ENCODE measurements around the gene C5. TPM values are rescaled to one million over a fixed set of nuclear protein-coding genes. Genes with fewer than 3 reads are reported as not detected.
"Not testable (repeated sequence)": the region's sequence is repeated elsewhere in the genome, so short reads cannot be mapped to it uniquely, and the experiment has no call there.

C5 gene
- total RNA-seq, 1 donor from 2014 or later: 1.0 TPM

DNA sequence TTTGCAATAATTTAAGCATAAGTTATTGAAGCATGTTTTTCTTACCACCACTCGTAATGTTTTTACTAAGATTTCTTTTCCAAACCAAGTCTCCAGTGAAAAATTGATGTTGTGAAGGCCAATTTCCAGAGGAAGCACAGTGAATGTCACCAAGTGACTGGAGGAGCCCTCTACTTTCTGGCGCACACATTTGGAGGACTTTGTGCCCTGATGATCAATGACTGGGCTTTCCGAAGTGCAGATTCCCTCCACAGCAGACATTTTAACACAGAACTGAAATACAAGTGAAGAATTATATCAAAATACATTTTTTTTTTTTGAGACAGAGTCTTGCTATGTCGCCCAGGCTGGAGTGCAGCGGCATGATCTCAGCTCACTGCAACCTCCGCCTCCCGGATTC lies 52.6 kb downstream of the C5 start:
- intact Hi-C loops (cut with DNase I): no loop called here
- DNase-seq (no peak), ATAC-seq (ENCODE audit: poor library complexity) (no peak)

DNA sequence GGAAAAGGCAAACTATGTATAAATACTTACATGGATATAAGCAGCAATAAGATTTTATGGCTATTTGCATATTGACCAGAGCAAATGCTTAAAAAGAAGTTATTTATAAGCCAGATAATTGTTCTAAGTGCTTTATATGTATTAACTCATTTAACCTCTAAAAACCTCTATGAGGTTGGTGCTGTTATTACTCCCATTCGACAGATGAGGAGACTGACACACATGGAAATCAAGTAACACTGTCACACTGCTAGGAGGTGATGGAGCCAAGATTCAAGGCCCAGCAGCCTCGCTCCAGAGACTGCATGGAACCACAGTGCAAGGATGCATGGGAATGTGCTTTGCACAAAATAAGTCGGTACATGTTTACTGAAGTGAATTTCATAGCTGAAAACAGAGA lies 53.7 kb downstream of the C5 start:
- intact Hi-C loops (cut with DNase I): no loop called here
- no peak for ATAC-seq (ENCODE audit: poor library complexity)
- no peak for DNase-seq

DNA sequence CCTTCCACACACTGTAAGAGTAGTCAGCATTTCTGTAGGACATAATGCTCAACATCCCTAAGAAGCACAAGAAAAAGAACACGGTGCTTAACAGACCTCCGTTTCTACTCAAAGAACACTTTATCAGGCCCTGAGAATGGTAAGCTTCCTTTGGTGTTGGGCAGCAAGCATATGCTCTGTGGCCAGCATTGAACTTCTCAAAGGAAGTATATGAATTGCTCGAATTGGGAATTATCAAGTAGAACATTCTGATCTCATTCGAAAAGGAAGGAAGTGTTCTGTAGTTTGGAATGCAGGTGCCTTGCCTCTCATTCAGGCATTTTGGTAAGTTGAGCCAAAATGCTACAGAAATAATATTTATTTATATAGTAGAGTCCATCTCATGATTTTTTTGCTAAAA lies 61.0 kb downstream of the C5 start:
- intact Hi-C loops (cut with DNase I): no loop called here
- ATAC-seq (ENCODE audit: poor library complexity) (no peak), DNase-seq (no peak)

DNA sequence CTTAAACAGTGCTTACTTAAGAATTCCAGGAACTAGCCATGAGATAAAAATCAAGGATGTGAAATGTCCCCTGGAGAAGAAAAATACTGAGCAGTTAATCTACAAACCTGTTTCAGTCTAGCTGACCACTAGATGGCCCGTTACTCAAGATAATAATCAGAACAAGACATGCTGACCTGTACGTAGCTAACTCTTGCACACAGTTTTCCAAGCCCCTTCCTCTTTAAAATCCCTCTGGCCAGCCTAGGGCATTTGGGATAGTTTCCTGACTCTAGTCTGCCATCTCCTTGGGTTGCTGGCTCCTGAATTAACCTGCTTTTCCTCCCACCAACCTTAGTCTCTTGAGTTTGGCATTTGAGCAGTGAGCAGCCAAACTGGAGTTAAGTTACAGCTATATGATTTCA lies 64.3 kb downstream of the C5 start:
- intact Hi-C loops (cut with DNase I): no loop called here
- ATAC-seq (ENCODE audit: poor library complexity): peak; percentile 53
- no peak for DNase-seq

DNA sequence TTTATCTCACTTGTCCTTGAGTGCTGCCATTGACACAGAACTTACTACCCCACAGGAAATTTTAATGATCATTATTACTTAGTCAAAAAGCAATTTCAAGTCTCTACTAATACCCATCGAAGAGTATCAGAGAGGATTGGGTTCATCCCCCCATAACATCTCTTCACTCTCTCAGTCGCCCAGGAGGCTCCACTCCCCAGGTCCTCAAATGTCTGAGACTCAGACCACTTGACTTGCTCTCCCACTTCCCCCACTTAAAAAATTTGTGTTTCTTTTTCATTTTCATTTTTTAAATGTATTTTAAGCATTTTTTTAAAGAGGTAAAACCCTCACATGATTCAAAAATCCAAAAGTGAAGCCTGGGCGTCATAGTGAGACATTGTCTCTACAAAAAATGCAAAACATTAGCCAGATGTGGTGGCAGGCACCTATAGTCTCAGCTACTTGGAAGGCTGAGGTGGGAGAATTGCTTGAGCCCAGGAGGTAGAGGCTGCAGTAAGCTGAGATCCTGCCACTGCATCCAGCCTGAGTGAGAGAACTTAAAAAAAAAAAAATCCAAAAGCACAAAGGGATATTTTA lies 66.7 kb downstream of the C5 start:
- DNase-seq (no peak), ATAC-seq (ENCODE audit: poor library complexity) (no peak)
- intact Hi-C loops (cut with DNase I): loop anchor here (5.0 kb wide), 1 partner anchor 79 kb away; no protein-coding TSS in a partner anchor

DNA sequence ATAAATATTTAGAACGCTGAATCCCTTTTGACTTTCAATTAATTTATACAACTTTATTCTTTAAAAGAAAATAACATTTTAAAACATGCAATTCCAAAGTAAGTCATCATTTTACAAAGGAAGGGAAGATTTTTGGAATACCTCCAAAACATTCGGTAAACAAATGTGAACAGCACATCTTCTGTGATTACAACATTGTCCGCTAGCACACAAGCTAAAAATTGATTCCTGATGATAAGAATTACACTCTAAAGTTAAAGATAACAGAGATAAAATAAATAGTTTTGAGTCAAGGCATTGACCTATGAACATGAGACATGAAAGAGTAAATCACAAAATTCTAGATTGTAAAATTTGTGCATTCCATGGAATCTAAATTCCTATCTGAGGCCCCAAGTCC lies 67.2 kb downstream of the C5 start:
- intact Hi-C loops (cut with DNase I): loop anchor here (5.0 kb wide), 1 partner anchor 79 kb away; no protein-coding TSS in a partner anchor

DNA sequence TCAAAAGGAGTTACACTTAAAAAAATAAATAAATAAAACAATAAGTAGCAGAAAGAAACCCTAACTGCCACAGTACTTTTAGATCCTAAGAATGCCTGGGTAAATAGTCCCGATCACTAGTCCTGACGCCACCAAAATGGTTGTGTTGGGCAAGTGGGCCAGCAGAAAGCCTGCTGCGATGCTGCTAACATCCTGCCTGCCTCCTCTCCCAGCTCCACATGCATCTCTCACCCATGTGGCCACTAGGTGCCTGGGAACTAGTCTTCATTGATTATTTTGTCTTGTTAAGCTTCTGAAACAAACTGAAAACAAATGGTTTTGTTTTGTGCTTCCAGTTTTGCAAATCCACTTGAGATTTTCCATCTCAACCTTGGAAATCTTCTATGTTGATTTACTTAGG lies 69.1 kb downstream of the C5 start:
- DNase-seq (no peak), ATAC-seq (ENCODE audit: poor library complexity) (no peak)
- intact Hi-C loops (cut with DNase I): loop anchor here (5.0 kb wide), 1 partner anchor 81 kb away; no protein-coding TSS in a partner anchor

More for the DNA sequence above, 67.2 kb downstream of the C5 start:
- no peak for DNase-seq
- no peak for ATAC-seq (ENCODE audit: poor library complexity)

DNA sequence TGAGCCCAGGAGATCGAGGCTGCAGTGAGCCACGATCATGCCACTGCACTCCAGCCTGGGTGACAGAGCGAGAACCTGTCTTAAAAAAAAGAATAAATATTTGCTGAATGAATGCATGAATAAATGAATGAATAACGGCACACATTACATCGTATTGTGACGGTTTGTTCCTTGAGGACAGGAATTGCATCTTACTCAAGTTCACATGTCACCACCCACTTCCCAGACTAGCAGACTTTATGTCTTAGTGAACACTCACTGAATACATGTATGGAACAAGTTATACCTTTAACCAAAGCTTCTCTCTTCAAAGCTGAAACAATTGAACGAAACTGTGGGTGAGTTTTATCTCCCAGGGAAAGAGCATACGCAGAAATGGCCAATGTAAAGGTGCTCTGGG lies 70.3 kb downstream of the C5 start:
- DNase-seq: no peak
- ATAC-seq (ENCODE audit: poor library complexity): no peak
- intact Hi-C loops (cut with DNase I): loop anchor here (5.0 kb wide), 1 partner anchor 83 kb away; no protein-coding TSS in a partner anchor

DNA sequence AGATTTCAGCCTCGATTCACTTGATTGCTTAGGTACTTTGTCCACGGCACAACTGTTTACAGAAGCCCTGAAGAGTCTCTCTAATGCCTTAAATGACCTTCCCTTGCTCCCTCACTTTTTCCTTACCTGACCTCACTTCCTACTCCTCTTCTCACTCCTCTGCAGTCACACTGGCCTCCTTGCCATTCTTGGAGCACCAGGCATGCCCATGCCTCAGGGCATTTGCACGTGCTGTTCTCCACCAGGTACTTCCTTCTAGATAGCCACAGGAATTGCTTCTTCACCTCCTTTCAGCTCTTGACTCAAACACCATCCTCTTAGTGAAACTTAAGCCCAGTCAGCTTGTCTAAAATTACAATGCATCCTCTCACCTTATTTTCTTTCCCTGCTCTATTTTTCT lies 71.1 kb downstream of the C5 start:
- ATAC-seq (ENCODE audit: poor library complexity) (no peak), DNase-seq (no peak)
- intact Hi-C loops (cut with DNase I): no loop called here

DNA sequence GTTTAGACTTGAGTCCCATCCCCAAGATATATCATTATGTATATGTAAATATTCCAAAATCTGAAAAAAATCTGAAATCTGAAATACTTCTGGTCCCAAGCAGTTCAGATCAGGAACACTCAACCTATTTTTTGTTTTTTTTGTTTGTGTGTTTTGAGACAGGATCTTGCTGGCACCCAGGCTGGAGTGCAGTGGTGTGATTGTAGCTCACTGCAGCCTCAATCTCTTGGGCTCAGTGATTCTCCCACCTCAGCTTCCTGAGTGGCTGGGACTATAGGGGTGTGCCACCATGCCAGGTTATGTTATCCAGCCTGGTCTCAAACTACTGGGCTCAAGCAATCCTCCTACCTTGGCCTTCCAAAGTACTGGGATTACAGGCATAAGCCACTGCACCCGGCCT lies 72.8 kb downstream of the C5 start:
- DNase-seq (no peak), ATAC-seq (ENCODE audit: poor library complexity) (no peak)
- intact Hi-C loops (cut with DNase I): no loop called here

DNA sequence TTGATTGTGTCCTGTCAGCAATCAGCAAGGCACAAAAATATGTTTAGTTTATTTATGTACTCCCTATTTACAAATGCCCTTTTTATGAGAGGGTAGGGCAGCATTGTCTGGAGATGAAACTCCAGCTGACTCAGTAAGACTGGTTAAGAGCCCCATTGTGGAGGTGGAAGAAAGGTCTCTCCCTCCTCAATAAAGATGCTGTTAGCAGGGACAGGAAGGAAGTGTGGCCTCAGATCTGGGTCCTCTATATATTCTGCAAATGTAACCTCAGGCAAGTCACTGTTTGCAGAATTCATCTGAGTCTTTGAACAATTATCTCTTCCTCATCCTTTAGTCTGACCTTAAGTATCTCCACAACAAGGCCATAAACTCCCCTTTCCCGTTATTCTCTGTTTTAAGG lies 75.2 kb downstream of the C5 start:
- DNase-seq (no peak), ATAC-seq (ENCODE audit: poor library complexity) (no peak)
- intact Hi-C loops (cut with DNase I): no loop called here

DNA sequence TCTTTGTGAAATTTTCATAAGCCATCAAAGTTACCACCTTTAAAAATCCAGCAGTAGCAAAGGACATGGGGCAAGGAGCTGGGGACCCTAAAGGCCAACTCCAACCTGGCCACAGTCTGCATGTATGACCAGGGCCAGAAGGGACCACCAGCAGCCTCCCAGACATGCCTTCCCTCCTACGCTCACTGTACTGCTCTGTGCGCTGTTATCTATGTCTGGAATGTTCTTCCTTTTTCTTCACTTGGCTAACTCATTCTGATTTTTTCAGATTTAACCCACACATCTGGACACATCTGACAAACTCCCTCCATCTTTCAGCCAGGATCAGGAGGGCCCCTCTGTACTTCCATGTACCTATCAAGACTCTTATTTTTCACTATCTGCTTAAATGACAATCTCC lies 75.9 kb downstream of the C5 start:
- intact Hi-C loops (cut with DNase I): no loop called here
- ATAC-seq (ENCODE audit: poor library complexity) (no peak), DNase-seq (no peak)

DNA sequence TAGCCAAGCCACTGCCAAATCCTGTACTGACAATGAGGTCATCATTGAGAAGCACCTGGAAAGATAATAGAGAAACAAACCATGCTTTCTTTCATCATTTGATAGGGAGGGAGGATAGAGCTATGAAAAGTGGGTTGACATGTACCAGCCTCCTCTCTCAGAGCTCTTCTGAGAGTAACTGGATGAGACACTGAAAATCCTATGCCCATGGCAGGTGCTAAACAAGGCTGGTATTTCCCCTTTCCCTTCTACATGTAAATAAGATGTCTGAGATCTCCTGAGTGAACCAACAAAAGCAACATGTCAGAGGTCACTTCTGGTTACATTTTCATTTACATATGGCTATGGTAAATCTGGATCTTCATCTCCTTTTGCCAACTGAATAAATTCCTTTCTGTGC lies 78.1 kb downstream of the C5 start:
- ATAC-seq (ENCODE audit: poor library complexity) (no peak), DNase-seq (no peak)
- intact Hi-C loops (cut with DNase I): no loop called here

DNA sequence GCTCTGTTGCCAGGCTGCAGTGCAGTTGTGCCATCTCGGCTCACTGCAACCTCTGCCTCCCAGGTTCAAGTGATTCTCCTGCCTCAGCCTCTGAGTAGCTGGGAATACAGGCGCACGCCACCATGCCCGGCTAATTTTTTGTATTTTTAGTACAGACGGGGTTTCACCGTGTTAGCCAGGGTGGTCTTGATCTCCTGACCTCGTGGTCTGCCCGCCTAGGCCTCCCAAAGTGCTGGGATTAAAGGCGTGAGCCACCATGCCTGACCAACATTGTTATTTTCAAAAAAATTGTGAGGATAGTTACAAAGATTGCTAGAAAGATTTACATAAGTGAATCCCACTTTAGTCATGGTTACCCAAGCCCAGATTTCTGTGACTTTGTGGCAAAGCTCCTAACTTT lies 78.6 kb downstream of the C5 start:
- intact Hi-C loops (cut with DNase I): not testable (repeated sequence)

DNA sequence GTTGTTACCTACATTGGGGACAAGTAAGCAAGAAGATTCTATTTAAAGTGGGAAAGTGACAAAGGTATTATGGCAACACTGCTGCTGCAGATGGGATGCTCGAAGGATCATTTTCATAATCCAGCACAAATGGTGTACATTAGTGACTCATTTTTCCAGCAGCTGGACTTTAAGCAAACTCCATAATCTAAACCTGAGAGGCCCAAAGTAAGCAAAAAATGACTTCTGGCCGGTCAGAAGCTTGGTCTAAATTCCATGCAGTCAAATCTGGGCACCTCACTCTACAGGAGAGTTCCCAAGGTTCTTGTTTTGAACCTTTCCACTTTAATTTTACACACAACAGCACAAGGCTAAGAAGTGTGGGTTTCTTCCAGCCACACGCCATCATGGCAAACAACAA lies 79.8 kb downstream of the C5 start:
- no peak for ATAC-seq (ENCODE audit: poor library complexity)
- DNase-seq: no peak
- intact Hi-C loops (cut with DNase I): no loop called here

More for the DNA sequence above, 78.6 kb downstream of the C5 start:
- DNase-seq; ATAC-seq (ENCODE audit: poor library complexity): not testable (repeated sequence)

DNA sequence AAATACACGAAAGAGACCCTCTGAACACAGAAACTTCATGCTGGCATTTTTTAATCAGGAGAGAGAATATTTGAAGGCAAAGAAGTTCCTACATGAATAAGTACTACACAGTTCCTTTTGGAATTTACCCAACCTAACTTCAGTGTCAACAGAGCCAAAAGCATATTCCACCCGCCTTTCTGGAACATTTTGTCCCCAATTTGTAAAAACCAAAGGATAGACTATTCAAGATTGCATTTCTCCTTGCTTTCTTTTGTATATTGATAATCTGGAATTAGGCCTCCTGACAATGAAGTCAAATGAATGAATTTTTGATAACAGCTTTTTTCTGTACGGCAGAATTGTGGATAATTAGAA lies 84.1 kb downstream of the C5 start:
- ATAC-seq (ENCODE audit: poor library complexity) (peak; percentile 85), DNase-seq (no peak)
- intact Hi-C loops (cut with DNase I): no loop called here

DNA sequence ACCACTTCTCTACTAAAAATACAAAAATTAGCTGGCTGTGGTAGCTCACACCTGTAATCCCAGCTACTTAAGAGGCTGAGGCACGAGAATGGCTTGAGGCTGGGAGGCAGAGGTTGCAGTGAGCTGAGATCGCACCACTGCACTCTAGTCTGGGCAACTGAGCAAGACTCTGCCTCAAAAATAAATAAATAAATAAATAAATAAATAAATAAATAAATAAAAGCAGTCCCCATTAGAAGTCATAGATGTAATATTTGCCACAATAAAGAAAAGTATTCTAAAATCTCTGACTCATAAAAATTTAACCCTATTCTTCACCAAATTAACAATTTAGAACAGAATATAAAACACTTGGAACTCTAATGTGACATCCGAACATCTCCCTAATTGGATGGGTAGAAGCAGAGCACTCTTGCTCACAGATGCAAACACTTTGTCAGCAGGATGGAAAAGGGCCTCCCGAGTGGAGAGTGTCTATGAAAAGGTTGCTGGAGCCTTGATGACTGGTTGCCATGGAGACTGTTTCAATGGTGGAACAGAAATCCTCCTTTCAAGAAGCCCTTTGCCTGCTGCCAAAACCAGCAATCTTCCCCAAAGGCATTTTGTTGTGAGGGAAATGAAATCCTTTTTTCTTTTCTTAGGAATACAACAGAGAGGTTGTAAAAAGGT lies 84.6 kb downstream of the C5 start:
- ATAC-seq (ENCODE audit: poor library complexity) (peak; percentile 86), DNase-seq (no peak)
- intact Hi-C loops (cut with DNase I): no loop called here

DNA sequence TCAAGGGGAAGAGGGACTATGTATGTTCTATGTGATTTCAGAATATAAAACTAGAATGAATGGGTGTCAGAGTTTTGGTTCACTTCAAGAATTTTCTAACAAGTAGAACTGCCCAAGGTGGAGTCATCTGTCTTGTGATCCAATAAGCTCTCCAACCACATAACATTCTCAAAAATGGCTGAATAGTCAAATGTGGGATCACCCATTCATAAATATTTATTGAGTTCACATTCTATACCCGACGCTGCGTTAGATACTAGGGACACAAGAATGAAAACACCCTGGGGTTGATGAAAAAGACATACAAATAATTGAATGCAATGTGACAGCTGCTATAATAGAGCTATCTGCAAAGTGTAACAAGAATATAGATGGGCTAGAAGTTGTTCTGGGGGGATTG lies 88.1 kb downstream of the C5 start:
- ATAC-seq (ENCODE audit: poor library complexity) (no peak), DNase-seq (no peak)
- intact Hi-C loops (cut with DNase I): no loop called here

DNA sequence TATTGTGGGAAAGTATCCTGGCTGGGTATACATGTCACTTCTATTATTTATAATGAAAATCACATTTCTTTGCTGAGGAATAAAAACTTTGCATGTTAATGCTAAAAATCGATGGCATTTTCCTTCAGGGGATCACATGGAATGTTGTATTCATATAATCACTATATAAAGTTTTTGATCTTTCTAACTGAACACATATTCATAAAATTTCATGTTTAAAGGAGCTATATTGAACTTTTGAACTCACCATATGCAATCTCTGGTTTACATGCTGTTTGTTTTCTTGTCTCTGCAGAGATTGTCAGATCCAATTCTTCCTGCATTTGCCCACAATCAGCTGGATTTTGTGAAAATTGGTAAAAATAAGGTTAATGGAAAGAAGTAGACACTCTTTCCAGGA lies 90.1 kb downstream of the C5 start:
- intact Hi-C loops (cut with DNase I): no loop called here
- ATAC-seq (ENCODE audit: poor library complexity): no peak
- DNase-seq: no peak

DNA sequence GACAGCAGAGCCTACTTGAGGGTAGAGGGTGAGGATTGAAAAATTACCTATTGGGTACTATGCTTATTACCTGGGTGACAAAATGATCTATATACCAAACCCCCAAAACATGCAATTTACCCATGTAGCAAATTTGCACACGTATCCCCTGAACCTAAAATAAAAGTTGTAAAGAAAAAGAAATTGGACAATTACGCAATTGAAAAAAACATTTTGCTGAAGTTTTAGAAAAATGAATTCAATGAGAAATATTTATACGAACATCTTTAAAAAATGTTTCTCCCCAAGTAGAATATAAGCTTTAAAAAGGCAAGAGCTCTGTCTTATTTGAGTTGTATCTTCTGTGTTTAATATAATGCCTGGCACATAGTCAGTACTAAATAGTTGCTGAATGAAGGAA lies 93.2 kb downstream of the C5 start:
- ATAC-seq (ENCODE audit: poor library complexity) (no peak), DNase-seq (no peak)
- intact Hi-C loops (cut with DNase I): no loop called here
